ENCODE measurements around the gene NR1H3. TPM values are rescaled to one million over a fixed set of nuclear protein-coding genes. Genes with fewer than 3 reads are reported as not detected.

Gene NR1H3
- polyA plus RNA-seq, 1 donor, result 159 TPM

GRCh38 chr11:47268448-47269001, 10.7 kb downstream of the NR1H3 start:
- peaks cover 20% of the 10 kb centered on the region for H3K36me3 ChIP-seq (ENCODE audit: control insufficient read depth, insufficient read depth, low read length)
- no peaks in the 10 kb centered on the region for H3K27me3 ChIP-seq (ENCODE audit: control insufficient read depth, insufficient read depth, low read length)
- no CpG with 5 or more reads among the region's 13 CpGs for WGBS (ENCODE audit: insufficient coverage, low lambda C conversion rate)
- peaks cover 33% of the 10 kb centered on the region for H3K4me1 ChIP-seq (ENCODE audit: control insufficient read depth, insufficient read depth, low read length)
- H3K9me3 ChIP-seq (ENCODE audit: control insufficient read depth, low read depth, low read length), result no peaks in the 10 kb centered on the region
- no peak for DNase-seq
- H3K4me3 ChIP-seq (ENCODE audit: low read length), result peak overlapping the region; percentile 67
- H3K27ac ChIP-seq (ENCODE audit: low read length), result peak overlapping the region; percentile 99

- Histone ChIP-seq H3K4me1 (ENCODE audit: control insufficient read depth, insufficient read depth, low read length) (peaks cover 33% of the 10 kb centered on the region), H3K9me3 (ENCODE audit: control insufficient read depth, low read depth, low read length) (no peaks in the 10 kb centered on the region), H3K4me3 (ENCODE audit: low read length) (peak overlapping the region; percentile 67), H3K27me3 (ENCODE audit: control insufficient read depth, insufficient read depth, low read length) (no peaks in the 10 kb centered on the region), H3K36me3 (ENCODE audit: control insufficient read depth, insufficient read depth, low read length) (peaks cover 18% of the 10 kb centered on the region), H3K27ac (ENCODE audit: low read length) (peak overlapping the region; percentile 99)
- WGBS (ENCODE audit: insufficient coverage, low lambda C conversion rate), result 0% methylated on average over 2 of the region's 52 CpGs
- DNase-seq, result peak; percentile 83 to 95
These were observed 11.4 kb downstream of the NR1H3 start for GRCh38 chr11:47269002-47269828.

- H3K4me3 ChIP-seq (ENCODE audit: low read length), result peak within 1 kb of the TSS; percentile 67
- DNase-seq, result peak; percentile 86 to 93
- H3K27ac ChIP-seq (ENCODE audit: low read length), result peak within 1 kb of the TSS; percentile 99
- peaks cover 33% of the 10 kb centered on the region for H3K4me1 ChIP-seq (ENCODE audit: control insufficient read depth, insufficient read depth, low read length)
- H3K36me3 ChIP-seq (ENCODE audit: control insufficient read depth, insufficient read depth, low read length), result peaks cover 22% of the 10 kb centered on the region
- WGBS (ENCODE audit: insufficient coverage, low lambda C conversion rate), result no CpG with 5 or more reads among the region's 57 CpGs
- H3K27me3 ChIP-seq (ENCODE audit: control insufficient read depth, insufficient read depth, low read length), result no peaks in the 10 kb centered on the region
- H3K9me3 ChIP-seq (ENCODE audit: control insufficient read depth, low read depth, low read length), result no peaks in the 10 kb centered on the region
These were observed 12.1 kb downstream of the NR1H3 start, which contains the start of gene MADD for GRCh38 chr11:47269829-47270305. TSS of gene MADD (plus strand) at chr11:47270133.

- no peaks in the 10 kb centered on the region for H3K27me3 ChIP-seq (ENCODE audit: control insufficient read depth, insufficient read depth, low read length)
- peaks cover 33% of the 10 kb centered on the region for H3K4me1 ChIP-seq (ENCODE audit: control insufficient read depth, insufficient read depth, low read length)
These were observed 12.8 kb downstream of the NR1H3 start for GRCh38 chr11:47270331-47271271.

GRCh38 chr11:47271328-47271727, 13.5 kb downstream of the NR1H3 start:
- Histone ChIP-seq H3K27ac (ENCODE audit: low read length) (peak overlapping the region; percentile 64), H3K9me3 (ENCODE audit: control insufficient read depth, low read depth, low read length) (no peaks in the 10 kb centered on the region), H3K27me3 (ENCODE audit: control insufficient read depth, insufficient read depth, low read length) (no peaks in the 10 kb centered on the region), H3K4me3 (ENCODE audit: low read length) (no peak overlapping the region), H3K36me3 (ENCODE audit: control insufficient read depth, insufficient read depth, low read length) (peaks cover 32% of the 10 kb centered on the region), H3K4me1 (ENCODE audit: control insufficient read depth, insufficient read depth, low read length) (peaks cover 33% of the 10 kb centered on the region)
- whole genome bisulfite sequencing (ENCODE audit: insufficient coverage, low lambda C conversion rate), result no CpG with 5 or more reads among the region's 4 CpGs
- DNase-seq, result no peak

More at GRCh38 chr11:47270331-47271271, 12.8 kb downstream of the NR1H3 start:
- no peaks in the 10 kb centered on the region for H3K9me3 ChIP-seq (ENCODE audit: control insufficient read depth, low read depth, low read length)
- peaks cover 30% of the 10 kb centered on the region for H3K36me3 ChIP-seq (ENCODE audit: control insufficient read depth, insufficient read depth, low read length)
- peak in 1 of 2 donors; percentile 42 for DNase-seq
- H3K27ac ChIP-seq (ENCODE audit: low read length), result peak overlapping the region; percentile 64
- peak overlapping the region; percentile 67 for H3K4me3 ChIP-seq (ENCODE audit: low read length)
- 14% methylated on average over 6 of the region's 34 CpGs for WGBS (ENCODE audit: insufficient coverage, low lambda C conversion rate)

GRCh38 chr11:47271961-47272661, 14.3 kb downstream of the NR1H3 start:
- peak overlapping the region; percentile 13 for H3K27ac ChIP-seq (ENCODE audit: low read length)
- DNase-seq, result peak in 1 of 2 donors; percentile 64
- peaks cover 33% of the 10 kb centered on the region for H3K4me1 ChIP-seq (ENCODE audit: control insufficient read depth, insufficient read depth, low read length)
- no peak overlapping the region for H3K4me3 ChIP-seq (ENCODE audit: low read length)
- WGBS (ENCODE audit: insufficient coverage, low lambda C conversion rate), result no CpG with 5 or more reads among the region's 11 CpGs
- H3K36me3 ChIP-seq (ENCODE audit: control insufficient read depth, insufficient read depth, low read length), result peaks cover 38% of the 10 kb centered on the region
- H3K27me3 ChIP-seq (ENCODE audit: control insufficient read depth, insufficient read depth, low read length), result no peaks in the 10 kb centered on the region
- H3K9me3 ChIP-seq (ENCODE audit: control insufficient read depth, low read depth, low read length), result no peaks in the 10 kb centered on the region

GRCh38 chr11:47272706-47273105, 14.9 kb downstream of the NR1H3 start:
- no peak overlapping the region for H3K27ac ChIP-seq (ENCODE audit: low read length)
- H3K27me3 ChIP-seq (ENCODE audit: control insufficient read depth, insufficient read depth, low read length), result no peaks in the 10 kb centered on the region
- no peak overlapping the region for H3K4me3 ChIP-seq (ENCODE audit: low read length)
- peaks cover 43% of the 10 kb centered on the region for H3K36me3 ChIP-seq (ENCODE audit: control insufficient read depth, insufficient read depth, low read length)
- no peaks in the 10 kb centered on the region for H3K9me3 ChIP-seq (ENCODE audit: control insufficient read depth, low read depth, low read length)
- H3K4me1 ChIP-seq (ENCODE audit: control insufficient read depth, insufficient read depth, low read length), result peaks cover 30% of the 10 kb centered on the region
- DNase-seq, result no peak
- no CpG with 5 or more reads among the region's 1 CpG for WGBS (ENCODE audit: insufficient coverage, low lambda C conversion rate)

- no peaks in the 10 kb centered on the region for H3K9me3 ChIP-seq (ENCODE audit: control insufficient read depth, low read depth, low read length)
- H3K27ac ChIP-seq (ENCODE audit: low read length), result no peak overlapping the region
- peaks cover 52% of the 10 kb centered on the region for H3K36me3 ChIP-seq (ENCODE audit: control insufficient read depth, insufficient read depth, low read length)
- H3K27me3 ChIP-seq (ENCODE audit: control insufficient read depth, insufficient read depth, low read length), result no peaks in the 10 kb centered on the region
- DNase-seq, result no peak
- peaks cover 18% of the 10 kb centered on the region for H3K4me1 ChIP-seq (ENCODE audit: control insufficient read depth, insufficient read depth, low read length)
- no peak overlapping the region for H3K4me3 ChIP-seq (ENCODE audit: low read length)
- 100% methylated on average over 2 of the region's 28 CpGs for WGBS (ENCODE audit: insufficient coverage, low lambda C conversion rate)
These were observed 16.9 kb downstream of the NR1H3 start for GRCh38 chr11:47274495-47275235.

- Histone ChIP-seq H3K4me1 (ENCODE audit: control insufficient read depth, insufficient read depth, low read length) (peaks cover 5% of the 10 kb centered on the region), H3K36me3 (ENCODE audit: control insufficient read depth, insufficient read depth, low read length) (peaks cover 70% of the 10 kb centered on the region)
- 82% methylated on average over 3 of the region's 4 CpGs for WGBS (ENCODE audit: insufficient coverage, low lambda C conversion rate)
These were observed 19.1 kb downstream of the NR1H3 start for GRCh38 chr11:47276923-47277322.

More at GRCh38 chr11:47276923-47277322, 19.1 kb downstream of the NR1H3 start:
- Histone ChIP-seq H3K27ac (ENCODE audit: low read length) (no peak overlapping the region), H3K27me3 (ENCODE audit: control insufficient read depth, insufficient read depth, low read length) (no peaks in the 10 kb centered on the region), H3K9me3 (ENCODE audit: control insufficient read depth, low read depth, low read length) (no peaks in the 10 kb centered on the region), H3K4me3 (ENCODE audit: low read length) (no peak overlapping the region)
- DNase-seq, result no peak

All from large intestine (tissue), 3 donors.